Tibial nerve (tissue), 4 donors: Measurements from ENCODE around the gene SIPA1L2. TPM values are rescaled to one million over a fixed set of nuclear protein-coding genes. Genes with fewer than 3 reads are reported as not detected.

ENCODE experiments used
- DNase-seq, 2 donors: peaks; one replicate each; pipeline ENCODE4 v3.0.0-alpha.2; 2019; ENCODE audit warnings: low spot score in 2 of 2
- H3K27ac ChIP-seq, 4 donors: fragments of 200-600 bp; sonication (generic) in 3 of 4; one replicate each; pipeline ENCODE4 v1.5.1; 2017 to 2019; ENCODE audit warnings: mild to moderate bottlenecking in 1 of 4
- H3K27me3 ChIP-seq, 2 donors: fragments of 200-600 bp; sonication (generic) in 1 of 2; one replicate each; pipeline versions ENCODE4 v1.5.1 to v1.6.0; 2017 to 2019
- H3K36me3 ChIP-seq, 3 donors: fragments of 200-600 bp; sonication (generic); one replicate each; pipeline ENCODE4 v1.5.1; 2018 to 2019
- H3K4me1 ChIP-seq, 4 donors: fragments of 200-600 bp; sonication (generic) in 3 of 4; one replicate each; pipeline ENCODE4 v1.5.1; 2017 to 2019
- H3K4me3 ChIP-seq, 4 donors: fragments of 200-600 bp; sonication (generic) in 3 of 4; one replicate each; pipeline ENCODE4 v1.5.1; 2017 to 2019; ENCODE audit warnings: mild to moderate bottlenecking in 1 of 4, moderate library complexity in 1 of 4
- H3K9me3 ChIP-seq, 4 donors: fragments of 200-600 bp; sonication (generic) in 3 of 4; one replicate each; pipeline ENCODE4 v1.5.1; 2017 to 2019
- EP300 ChIP-seq, 2 donors: sonication (generic); formaldehyde crosslinking; IDR thresholded peaks; one replicate each; pipeline ENCODE4 v1.6.1; 2017; ENCODE audit warnings: antibody characterized with exemption in 2 of 2, mild to moderate bottlenecking in 1 of 2
- POLR2A ChIP-seq, 2 donors: fragments of 450-650 bp; IDR thresholded peaks; one replicate each; pipeline ENCODE4 v1.6.1; 2017; ENCODE audit warnings: antibody characterized with exemption in 2 of 2, mild to moderate bottlenecking in 2 of 2, moderate library complexity in 2 of 2
- WGBS, 2 donors: methylation state at CpG; one replicate each; pipeline ENCODE4 v1.1.5; 2018; 5-methylcytosine and 5-hydroxymethylcytosine counted together
- total RNA-seq, 4 donors: library from RNA; depleted of rRNA; stranded (reverse); fragments of >200 nt; gene quantifications; one replicate each; pipeline ENCODE4 v1.1.0, GENCODE V29; 2016
- TF ChIP-seq, protein P1 (sequence below), 5 experiments: fragments of 200-600 bp in 3 of 5; fragments of 450-650 bp in 2 of 5; sonication (generic) in 3 of 5; IDR thresholded peaks; one replicate each; pipeline ENCODE4 v1.5.1; 2016 to 2019; ENCODE audit warnings: antibody characterized with exemption in 5 of 5, mild to moderate bottlenecking in 3 of 5, moderate library complexity in 2 of 5

The SIPA1L2 gene
- total RNA-seq, 4 donors from 2014 or later, result 29.8 to 56.4 (median 40.7) TPM

DNA sequence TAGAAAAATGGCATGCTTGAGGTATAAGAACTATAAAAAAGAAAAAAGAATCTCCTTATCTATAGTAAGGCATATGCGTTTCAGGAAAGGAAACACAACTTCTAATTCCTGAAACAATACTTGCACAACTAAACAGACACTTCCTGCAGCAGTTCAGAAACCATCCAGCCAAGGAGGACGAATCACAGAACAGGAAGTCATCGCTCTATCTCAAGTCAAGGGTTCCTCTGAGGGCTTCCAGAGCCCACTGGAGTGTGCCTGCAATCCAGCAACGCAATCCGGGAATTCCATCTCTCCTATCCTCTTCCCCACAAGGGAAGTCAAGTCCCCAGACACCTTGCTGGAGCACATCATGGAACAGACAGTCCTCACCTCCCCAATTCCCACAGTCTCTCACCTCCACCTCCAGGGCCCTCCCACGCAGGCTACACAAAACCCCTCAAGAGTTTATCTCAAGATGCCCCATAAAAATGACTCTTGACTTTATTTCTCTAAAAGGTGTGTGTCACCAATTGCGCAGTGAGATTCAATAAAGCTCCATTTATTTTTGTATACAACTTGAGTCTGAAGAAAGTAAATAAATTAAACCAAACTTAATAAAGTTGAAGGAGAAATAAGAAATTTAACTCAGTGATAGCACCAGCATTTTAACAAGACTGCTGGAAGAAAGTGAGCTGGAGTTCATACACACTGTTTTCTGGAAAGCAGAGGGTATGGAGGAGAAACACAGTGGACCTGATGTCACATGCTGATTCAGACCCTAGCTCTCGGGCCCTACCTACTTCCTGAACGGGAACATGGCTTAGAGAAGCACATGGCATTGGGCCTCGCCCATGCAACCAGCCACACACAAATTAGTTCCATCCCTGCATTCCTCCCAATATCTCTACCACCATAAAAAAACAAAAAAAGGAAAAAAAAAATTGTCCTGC is 39.9 kb downstream of the SIPA1L2 start:
- TF ChIP-seq, protein P1, sequence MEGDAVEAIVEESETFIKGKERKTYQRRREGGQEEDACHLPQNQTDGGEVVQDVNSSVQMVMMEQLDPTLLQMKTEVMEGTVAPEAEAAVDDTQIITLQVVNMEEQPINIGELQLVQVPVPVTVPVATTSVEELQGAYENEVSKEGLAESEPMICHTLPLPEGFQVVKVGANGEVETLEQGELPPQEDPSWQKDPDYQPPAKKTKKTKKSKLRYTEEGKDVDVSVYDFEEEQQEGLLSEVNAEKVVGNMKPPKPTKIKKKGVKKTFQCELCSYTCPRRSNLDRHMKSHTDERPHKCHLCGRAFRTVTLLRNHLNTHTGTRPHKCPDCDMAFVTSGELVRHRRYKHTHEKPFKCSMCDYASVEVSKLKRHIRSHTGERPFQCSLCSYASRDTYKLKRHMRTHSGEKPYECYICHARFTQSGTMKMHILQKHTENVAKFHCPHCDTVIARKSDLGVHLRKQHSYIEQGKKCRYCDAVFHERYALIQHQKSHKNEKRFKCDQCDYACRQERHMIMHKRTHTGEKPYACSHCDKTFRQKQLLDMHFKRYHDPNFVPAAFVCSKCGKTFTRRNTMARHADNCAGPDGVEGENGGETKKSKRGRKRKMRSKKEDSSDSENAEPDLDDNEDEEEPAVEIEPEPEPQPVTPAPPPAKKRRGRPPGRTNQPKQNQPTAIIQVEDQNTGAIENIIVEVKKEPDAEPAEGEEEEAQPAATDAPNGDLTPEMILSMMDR (IDR thresholded peaks at IDR 0.05), result no peak
- TF ChIP-seq POLR2A (IDR thresholded peaks at IDR 0.05) (no peak), EP300 (IDR thresholded peaks at IDR 0.05) (peak in 1 of 2 donors; percentile 40)
- Histone ChIP-seq H3K36me3 (no peaks in the 10 kb centered on the region), H3K27ac (peak overlapping the region in 2 of 4 donors; percentile 43 to 71), H3K27me3 (no peaks in the 10 kb centered on the region), H3K4me1 (peaks cover 0 to 58% (median 11%) of the 10 kb centered on the region in 4 donors), H3K4me3 (no peak overlapping the region), H3K9me3 (no peaks in the 10 kb centered on the region)
- WGBS, 2 donors, result 67 to 71% methylated on average over 10 of the region's 10 CpGs
- DNase-seq, result no peak

DNA sequence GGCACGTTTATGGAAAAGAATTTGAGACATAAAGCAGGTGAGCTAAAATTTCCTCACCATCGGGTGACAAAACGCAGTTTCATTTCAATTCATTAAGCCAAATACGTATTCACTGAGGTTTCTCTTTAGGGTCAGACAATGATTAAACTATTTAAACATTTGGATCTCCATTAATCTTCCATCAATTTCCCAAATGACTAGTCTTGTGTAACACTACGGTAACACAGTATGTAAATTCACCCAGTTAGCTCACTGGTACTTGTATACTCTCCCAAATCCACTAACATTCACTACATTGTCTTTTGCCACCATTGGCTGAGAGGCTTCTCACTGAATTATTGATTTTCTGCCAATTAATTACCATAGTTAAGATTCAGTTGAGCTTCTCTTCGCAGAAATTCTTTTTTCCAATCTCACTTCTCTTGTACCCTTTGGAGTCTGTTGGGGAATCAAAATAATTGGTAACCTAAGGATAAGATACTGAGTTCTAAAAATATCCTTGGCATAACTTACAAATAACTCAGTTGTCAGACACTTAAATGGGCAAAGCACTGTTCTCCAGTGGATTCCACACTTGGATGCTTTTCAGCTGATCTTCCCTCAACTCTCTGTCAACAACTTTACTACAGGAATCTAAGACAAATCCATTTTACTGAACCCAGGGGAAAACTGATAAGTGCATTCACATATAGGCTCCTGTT is 40.7 kb downstream of the SIPA1L2 start:
- no peaks in the 10 kb centered on the region for H3K9me3 ChIP-seq
- H3K4me3 ChIP-seq, result no peak overlapping the region
- TF ChIP-seq, protein P1 (IDR thresholded peaks at IDR 0.05), result no peak
- TF ChIP-seq EP300 (IDR thresholded peaks at IDR 0.05) (no peak), POLR2A (IDR thresholded peaks at IDR 0.05) (no peak)
- H3K36me3 ChIP-seq, result no peaks in the 10 kb centered on the region
- no peak for DNase-seq
- H3K27me3 ChIP-seq, result no peaks in the 10 kb centered on the region
- WGBS, 2 donors, result 71 to 72% methylated on average over 6 of the region's 6 CpGs
- H3K4me1 ChIP-seq, result peaks cover 0 to 56% (median 11%) of the 10 kb centered on the region in 4 donors
- H3K27ac ChIP-seq, result peak overlapping the region in 3 of 4 donors; percentile 10 to 43 (median 18)

DNA sequence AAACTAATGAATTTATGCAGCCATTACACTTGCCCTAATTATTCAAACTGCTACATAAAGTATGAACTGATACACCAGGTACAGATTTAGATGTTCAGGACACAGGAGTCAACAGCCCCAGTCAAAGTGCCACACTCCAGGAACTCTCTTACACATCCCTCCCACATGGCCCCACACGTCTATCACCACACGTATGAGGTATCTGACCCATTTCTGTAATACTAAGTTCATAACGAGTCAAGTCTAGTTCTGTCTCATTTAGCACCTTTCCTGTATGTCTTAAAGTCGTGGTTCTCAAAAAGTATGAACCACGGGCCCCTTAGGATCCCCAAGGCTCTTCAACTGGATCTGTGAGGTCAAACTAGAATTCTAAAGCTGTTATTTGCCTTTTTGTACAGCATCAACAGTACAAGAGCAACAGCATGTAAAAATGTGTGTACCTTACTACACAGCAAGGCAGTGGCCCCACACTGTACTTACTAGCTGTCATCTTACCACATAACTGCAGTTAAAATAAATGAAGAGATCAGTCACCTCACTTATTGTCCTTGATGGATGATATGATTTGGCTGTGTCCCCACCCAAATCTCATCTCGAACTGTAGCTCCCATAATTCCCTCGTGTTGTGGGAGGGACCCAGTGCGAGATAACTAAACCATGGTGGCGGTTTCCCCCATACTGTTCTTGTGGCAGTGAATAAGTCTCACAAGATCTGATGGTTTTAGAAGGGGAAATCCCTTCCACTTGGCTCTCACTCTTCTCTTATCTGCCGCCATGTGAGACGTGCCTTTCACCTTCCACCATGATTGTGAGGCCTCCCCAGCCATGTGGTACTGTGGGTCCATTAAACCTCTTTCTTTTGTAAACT is 42.6 kb downstream of the SIPA1L2 start:
- no peak for DNase-seq
- TF ChIP-seq EP300 (IDR thresholded peaks at IDR 0.05) (no peak), POLR2A (IDR thresholded peaks at IDR 0.05) (no peak)
- TF ChIP-seq, protein P1 (IDR thresholded peaks at IDR 0.05), result no peak
- no peak overlapping the region for H3K4me3 ChIP-seq
- peak overlapping the region in 2 of 4 donors; percentile 42 to 74 for H3K27ac ChIP-seq
- H3K9me3 ChIP-seq, result no peaks in the 10 kb centered on the region
- WGBS, 2 donors, result 77 to 83% methylated on average over 11 of the region's 11 CpGs
- H3K4me1 ChIP-seq, result peaks cover 0 to 52% (median 11%) of the 10 kb centered on the region in 4 donors
- H3K27me3 ChIP-seq, result no peaks in the 10 kb centered on the region
- no peaks in the 10 kb centered on the region for H3K36me3 ChIP-seq

DNA sequence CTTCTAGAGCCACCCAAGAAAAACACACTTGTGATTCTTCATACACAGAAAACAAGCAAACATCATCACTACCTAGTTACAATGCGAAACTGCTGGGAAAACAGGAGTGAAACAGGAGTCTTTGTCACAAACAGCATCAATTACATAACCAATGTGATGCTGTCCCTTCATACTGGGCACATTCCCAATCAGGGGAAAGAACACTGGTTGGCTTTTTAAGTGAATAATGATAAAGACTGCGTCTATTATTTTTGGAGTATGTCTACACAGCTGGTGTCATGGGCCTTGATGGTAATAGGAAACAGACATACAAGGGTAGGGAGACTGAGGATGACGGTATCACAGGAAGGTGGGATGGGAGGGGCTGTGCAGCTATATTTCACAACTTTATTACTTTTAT is 43.3 kb downstream of the SIPA1L2 start:
- Histone ChIP-seq H3K27me3 (no peaks in the 10 kb centered on the region), H3K4me3 (no peak overlapping the region), H3K4me1 (peaks cover 0 to 52% (median 11%) of the 10 kb centered on the region in 4 donors), H3K27ac (peak overlapping the region in 2 of 4 donors; percentile 42 to 74), H3K36me3 (no peaks in the 10 kb centered on the region), H3K9me3 (no peaks in the 10 kb centered on the region)
- TF ChIP-seq POLR2A (IDR thresholded peaks at IDR 0.05), result no peak
- TF ChIP-seq EP300 (IDR thresholded peaks at IDR 0.05), result peak in 1 of 2 donors; percentile 46
- DNase-seq, result no peak
- 30 to 58% methylated on average over 3 of the region's 3 CpGs for WGBS, 2 donors

DNA sequence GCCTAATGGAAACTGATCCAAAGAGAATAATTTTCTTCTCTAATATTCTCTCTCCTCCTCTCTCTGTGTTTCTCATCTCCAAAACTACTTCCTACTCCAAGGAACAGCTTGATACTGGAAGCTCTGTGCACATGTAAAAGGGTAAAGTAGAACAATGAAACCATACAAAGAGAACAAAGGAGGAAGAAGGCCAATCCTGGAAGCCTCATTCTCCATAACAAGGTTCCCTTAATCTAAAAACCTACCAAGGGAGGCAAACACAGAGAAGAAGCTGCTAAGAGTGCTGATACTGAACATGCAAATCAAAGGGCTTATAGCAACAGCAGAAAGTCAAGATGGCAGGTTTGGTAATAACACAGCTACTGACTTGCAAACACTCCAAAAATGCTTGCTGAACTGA is 44.4 kb downstream of the SIPA1L2 start:
- no peak for DNase-seq
- no peak overlapping the region for H3K4me3 ChIP-seq
- H3K4me1 ChIP-seq, result peaks cover 0 to 46% (median 16%) of the 10 kb centered on the region in 4 donors
- no peaks in the 10 kb centered on the region for H3K27me3 ChIP-seq
- H3K9me3 ChIP-seq, result no peaks in the 10 kb centered on the region
- TF ChIP-seq EP300 (IDR thresholded peaks at IDR 0.05) (no peak), POLR2A (IDR thresholded peaks at IDR 0.05) (no peak)
- TF ChIP-seq, protein P1 (IDR thresholded peaks at IDR 0.05), result no peak
- no peaks in the 10 kb centered on the region for H3K36me3 ChIP-seq
- H3K27ac ChIP-seq, result peak overlapping the region in 2 of 4 donors; percentile 42 to 74
